ENCODE measurements around the gene CDK18. TPM values are rescaled to one million over a fixed set of nuclear protein-coding genes. Genes with fewer than 3 reads are reported as not detected.

CDK18 gene
- total RNA-seq, 1 experiment from 2014 or later = 31.5 TPM

Other genes starting within 250 kb of the CDK18 start
- gene NUAK2, start 182.9 kb upstream of the CDK18 start, total RNA-seq (2014; rRNA removed; shearing (Covaris generic)) = 16.3 and 18.4 TPM in 2 replicates
- not detected in 2 replicates for gene KLHDC8A, start 147.7 kb upstream of the CDK18 start, total RNA-seq (2014; rRNA removed; shearing (Covaris generic))
- 0.36 and 0.60 TPM in 2 replicates for gene LEMD1, start 82.6 kb upstream of the CDK18 start, total RNA-seq (2014; rRNA removed; shearing (Covaris generic))
- 0.28 and 1.4 TPM in 2 replicates for gene BLACAT1, start 48.6 kb upstream of the CDK18 start, total RNA-seq (2014; rRNA removed; shearing (Covaris generic))
- gene ELK4, start 127.3 kb downstream of the CDK18 start, total RNA-seq (2014; rRNA removed; shearing (Covaris generic)) = 17.7 and 18.4 TPM in 2 replicates
- 11.1 and 13.0 TPM in 2 replicates for gene SLC45A3, start 175.8 kb downstream of the CDK18 start, total RNA-seq (2014; rRNA removed; shearing (Covaris generic))
- gene NUCKS1, start 245.5 kb downstream of the CDK18 start, total RNA-seq (2014; rRNA removed; shearing (Covaris generic)) = 323 and 355 TPM in 2 replicates

Measured in A172 (cell line).